K562 (cell line): ENCODE results near the gene JPH3. TPM values are rescaled to one million over a fixed set of nuclear protein-coding genes. Genes with fewer than 3 reads are reported as not detected.

Experiments used
- ATAC-seq: fragments of 200-7000 bp; cut with Tn5 transposase; 3 replicates; pipeline ENCODE4 v1.9.1; 2020; ENCODE audit warnings: moderate library complexity
- BruUV-seq: library from RNA; stranded (reverse); fragments of 400-500 nt; replicated peaks from 2 replicates; lab custom pipeline; 2021; lab: Mats Ljungman, UMichigan
- CTCF ChIA-PET: fragments of 300-600 bp; formaldehyde crosslinking; extraction: SDS; loops from one replicate; lab custom pipeline; 2021; ENCODE audit warnings: low intra/inter-chr PET ratio; lab: Yijun Ruan, JAX
- POLR2A ChIA-PET: fragments of 300-600, 350-650 bp; sonication (Branson Sonifier 250); formaldehyde crosslinking; extraction: SDS; loops from one replicate; lab custom pipeline; 2021; ENCODE audit warnings: antibody characterized with exemption, inconsistent platforms; lab: Yijun Ruan, JAX
- DNase-seq, 4 experiments: peaks; one replicate each; pipeline versions ENCODE4 v3.0.0 to v3.0.0-alpha.2; 2011 to 2018; ENCODE audit warnings: low spot score in 3 of 4, mixed read lengths in 3 of 4; ENCODE audit errors: extremely low read depth in 1 of 4
- FAIRE-seq: peaks from 2 replicates; lab custom pipeline; 2011; peaks lifted over from hg19 to GRCh38; lab: Jason Lieb, UNC
- H2AFZ ChIP-seq: 2 replicates; pipeline ENCODE4 v1.6.0; 2011; ENCODE audit warnings: low read depth, low read length, control low read depth, inconsistent platforms
- H3K27ac ChIP-seq: fragments of 200-600 bp; 3 replicates; pipeline ENCODE4 v1.8.0; 2011; ENCODE audit warnings: low read depth, mild to moderate bottlenecking, control low read depth, inconsistent platforms, low read length, moderate library complexity, mixed read lengths; ENCODE audit errors: extremely low read depth
- H3K27me3 ChIP-seq, 2 experiments: fragments of 300-600 bp in 1 of 2; 2 replicates in 1 of 2; 3 replicates in 1 of 2; pipeline versions ENCODE4 v1.6.0 to v1.8.0; 2011; ENCODE audit warnings: inconsistent platforms in 2 of 2, low read length in 2 of 2, mild to moderate bottlenecking in 1 of 2, mixed read lengths in 1 of 2, moderate library complexity in 1 of 2; ENCODE audit not compliant: control insufficient read depth in 2 of 2, insufficient read depth in 2 of 2
- H3K36me3 ChIP-seq: fragments of 300-600 bp; 3 replicates; pipeline ENCODE4 v1.8.0; 2011; ENCODE audit warnings: mild to moderate bottlenecking, low read length, inconsistent platforms; ENCODE audit not compliant: control insufficient read depth, insufficient read depth
- H3K4me1 ChIP-seq, 2 experiments: fragments of 200-600 bp in 1 of 2; replicated peaks in 1 of 2; 2 replicates in 1 of 2; 3 replicates in 1 of 2; pipeline versions ENCODE4 v1.5.1 to v1.8.0; 2011; ENCODE audit warnings: inconsistent platforms in 2 of 2, low read length in 2 of 2, mild to moderate bottlenecking in 1 of 2, mixed read lengths in 1 of 2, moderate library complexity in 1 of 2; ENCODE audit not compliant: control insufficient read depth in 2 of 2, insufficient read depth in 2 of 2
- H3K4me2 ChIP-seq: 2 replicates; pipeline ENCODE4 v1.6.1; 2011; ENCODE audit warnings: low read length, control low read depth, inconsistent platforms, mixed read lengths; ENCODE audit not compliant: insufficient read depth
- H3K4me3 ChIP-seq: fragments of 200-600 bp; sonication (generic), shearing (Covaris generic); 2 replicates; pipeline ENCODE4 v1.5.1; 2016; ENCODE audit warnings: control low read depth, inconsistent platforms
- H3K79me2 ChIP-seq: fragments of 200-600 bp; 3 replicates; pipeline ENCODE4 v1.8.0; 2011; ENCODE audit warnings: low read length, inconsistent platforms; ENCODE audit not compliant: control insufficient read depth, insufficient read depth
- H3K9ac ChIP-seq, 2 experiments: 2 replicates each; pipeline versions ENCODE4 v1.6.0 to v1.6.1; 2011; ENCODE audit warnings: low read depth in 2 of 2, low read length in 2 of 2, control low read depth in 1 of 2, inconsistent platforms in 1 of 2, mild to moderate bottlenecking in 1 of 2, mixed read lengths in 1 of 2; ENCODE audit not compliant: insufficient read depth in 1 of 2
- H3K9me1 ChIP-seq: one replicate; pipeline ENCODE4 v1.6.0; 2011; ENCODE audit warnings: inconsistent platforms, mild to moderate bottlenecking, low read length, moderate library complexity; ENCODE audit not compliant: control insufficient read depth, insufficient read depth
- H3K9me3 ChIP-seq: replicated peaks from 2 replicates; pipeline ENCODE4 v1.5.1; 2011; ENCODE audit warnings: low read depth, low read length, inconsistent platforms; ENCODE audit not compliant: control insufficient read depth, insufficient read depth
- H4K20me1 ChIP-seq: replicated peaks from 2 replicates; pipeline ENCODE4 v1.6.1; 2011; ENCODE audit warnings: low read length, inconsistent platforms, mixed read lengths; ENCODE audit not compliant: control insufficient read depth, insufficient read depth
- BCOR ChIP-seq: fragments of 450-650 bp; IDR thresholded peaks from 2 replicates; pipeline ENCODE4 v1.6.1; 2016
- MEIS2 ChIP-seq: fragments of 450-650 bp; IDR thresholded peaks from 2 replicates; pipeline ENCODE4 v1.6.1; 2014; ENCODE audit warnings: mild to moderate bottlenecking; ENCODE audit not compliant: partially characterized antibody
- RBBP5 ChIP-seq: fragments of 200-600 bp; sonication (generic); IDR thresholded peaks from 2 replicates; pipeline ENCODE4 v1.6.1; 2012; ENCODE audit warnings: borderline replicate concordance, mild to moderate bottlenecking, low read length, control low read depth, inconsistent platforms; ENCODE audit not compliant: insufficient read depth, poor library complexity, severe bottlenecking
- RBM25 ChIP-seq: fragments of 200-400 bp; formaldehyde crosslinking; IDR thresholded peaks from 2 replicates; pipeline ENCODE4 v1.6.1; 2018; ENCODE audit warnings: low read length, low read depth, moderate library complexity; ENCODE audit not compliant: severe bottlenecking
- ZFX ChIP-seq: sonication (generic); formaldehyde crosslinking; IDR thresholded peaks from 2 replicates; pipeline ENCODE4 v1.8.0; 2022; ENCODE audit warnings: mild to moderate bottlenecking, missing genetic modification reagents, moderate library complexity
- WGBS: fragments of 100-300 bp; shearing (Covaris generic); methylation state at CpG from one replicate; pipeline ENCODE4 v1.1.6; 2016; ENCODE audit warnings: low coverage, mixed read lengths; ENCODE audit not compliant: insufficient coverage; ENCODE audit errors: missing lambda C conversion rate; 5-methylcytosine and 5-hydroxymethylcytosine counted together
- in situ Hi-C: fragments of 300-500 bp; cut with MboI; formaldehyde crosslinking; loops from 4 replicates; pipeline ENCODE4 v1.15.0; 2018; ENCODE audit warnings: inconsistent platforms, mixed read lengths
- intact Hi-C: fragments of 100-400 bp; cut with micrococcal nuclease; formaldehyde crosslinking; loops from 2 replicates; pipeline ENCODE4 v1.14.2; 2022
- polyA plus RNA-seq, 8 experiments: library from polyadenylated mRNA; depleted of rRNA in 4 of 8; stranded (reverse) in 5 of 8; unstranded in 3 of 8; fragments of >200 nt; fragmentation: Nextera tagmentation in 2 of 8; fragmentation: Illumina TruSeq in 1 of 8; extraction: Ambion mirVana in 2 of 8; extraction: Trizol in 1 of 8; gene quantifications; 2 replicates each; pipeline versions ENCODE4 v1.2.1 to v1.2.3, GENCODE V29; 2011 to 2014; ENCODE audit warnings: inconsistent platforms in 1 of 8, missing spikeins in 1 of 8
- total RNA-seq, 7 experiments: library from RNA; depleted of rRNA in 6 of 7; stranded (reverse); fragments of >200 nt in 6 of 7; fragmentation: Illumina TruSeq in 2 of 7; extraction: Trizol in 2 of 7; gene quantifications; 2 replicates each; pipeline versions ENCODE4 v1.2.1 to v1.2.3, GENCODE V29; 2011 to 2021; ENCODE audit warnings: low replicate concordance in 1 of 7

JPH3 gene
- total and polyA plus RNA-seq, 9 of the 15 experiments (the other 6 are each of a cell fraction or from before 2014, with no cell fraction given), result 0.01 TPM; not detected in 8

GRCh38 chr16:87582216-87582965 lies 19.9 kb upstream of the JPH3 start (continued):
- TF ChIP-seq MEIS2 (peak; percentile 44), ZFX (CRISPR knock-in tag) (peak; percentile 62), RBBP5 (peak; percentile 34)
- TF ChIP-seq, all 486 proteins: peak for 9

- intact Hi-C loops, result no loop called here
- H4K20me1 ChIP-seq, result no peaks in the 10 kb centered on the region
- ATAC-seq (no peak), FAIRE-seq (no peak), DNase-seq (no peak)
- no peak overlapping the region for H3K4me2 ChIP-seq
- 4% methylated on average over 2 of the region's 2 CpGs for WGBS
- peaks cover 3% of the 10 kb centered on the region for H3K9me1 ChIP-seq
- no peaks in the 10 kb centered on the region for H3K9me3 ChIP-seq
- ChIA-PET CTCF (interaction anchor here (0.6 kb wide), 1 partner anchor 232 kb away, joined by 3 read pairs; no protein-coding TSS in a partner anchor), POLR2A (interaction anchor here (0.6 kb wide), 2 partner anchors 40 to 90 kb away, joined by 3 read pairs; no protein-coding TSS in a partner anchor)
- H3K4me1 ChIP-seq, result peaks cover 18 to 25% of the 10 kb centered on the region in 2 experiments; a peak in 4 of 5 replicates
- H3K27me3 ChIP-seq, result peaks cover 35 to 63% of the 10 kb centered on the region in 2 experiments
- TF ChIP-seq RBM25 (no peak), BCOR (peak; percentile 39; the same call in 1 of the 2 replicates)
- BruUV-seq, result no TSS peak
- no peak overlapping the region for H3K4me3 ChIP-seq
- no peaks in the 10 kb centered on the region for H3K36me3 ChIP-seq
- H3K79me2 ChIP-seq, result no peaks in the 10 kb centered on the region
- in situ Hi-C loops, result no loop called here
- H3K27ac ChIP-seq, result no peak overlapping the region
- no peak overlapping the region for H3K9ac ChIP-seq
- 0 out of 2 replicates have a peak overlapping the region, but pooled peaks have one; percentile 3 for H2AFZ ChIP-seq
Measured at GRCh38 chr16:87582966-87583325, 19.4 kb upstream of the JPH3 start.
